ENCODE data around the gene VAMP2. TPM values are rescaled to one million over a fixed set of nuclear protein-coding genes. Genes with fewer than 3 reads are reported as not detected.

The VAMP2 gene, protein sequence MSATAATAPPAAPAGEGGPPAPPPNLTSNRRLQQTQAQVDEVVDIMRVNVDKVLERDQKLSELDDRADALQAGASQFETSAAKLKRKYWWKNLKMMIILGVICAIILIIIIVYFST
- polyA plus RNA-seq (ENCODE audit: insufficient read depth in 1 of 5, insufficient read length in 5 of 5, low replicate concordance in 1 of 5): 100 to 1,000 TPM in 3 of 5 donors, 10 to 100 TPM in 2; 82.8 to 114 (median 104) TPM
- long read RNA-seq, donor 1, transcript VAMP2-203 (4 exons, 557 nt): minor isoform, 14 of 67 reads
- long read RNA-seq, donor 1, transcript VAMP2-201 (5 exons, 2,153 nt): major isoform, 38 of 67 reads
- long read RNA-seq, donor 1, partial matches to known transcripts: 14 of 67 reads
- long read RNA-seq, donor 1, other reads (novel, unspliced or antisense): 0 of 67 reads
- long read RNA-seq, donor 2, transcript VAMP2-201 (5 exons, 2,153 nt): major isoform, 25 of 27 reads
- long read RNA-seq, donor 2, partial matches to known transcripts: 0 of 27 reads
- long read RNA-seq, donor 2, other reads (novel, unspliced or antisense): 0 of 27 reads
- long read RNA-seq, donor 3, transcript VAMP2-203 (4 exons, 557 nt): minor isoform, 7 of 51 reads
- long read RNA-seq, donor 3, transcript VAMP2-201 (5 exons, 2,153 nt): major isoform, 32 of 51 reads
- long read RNA-seq, donor 3, partial matches to known transcripts: 12 of 51 reads
- long read RNA-seq, donor 3, other reads (novel, unspliced or antisense): 0 of 51 reads
- long read RNA-seq, donor 4, transcript VAMP2-201 (5 exons, 2,153 nt): major isoform, 24 of 36 reads
- long read RNA-seq, donor 4, partial matches to known transcripts: 5 of 36 reads
- long read RNA-seq, donor 4, other reads (novel, unspliced or antisense): 0 of 36 reads
- long read RNA-seq, donor 5, transcript VAMP2-201 (5 exons, 2,153 nt): major isoform, 57 of 158 reads
- long read RNA-seq, donor 5, partial matches to known transcripts: 98 of 158 reads
- long read RNA-seq, donor 5, other reads (novel, unspliced or antisense): 0 of 158 reads
- long read RNA-seq, donor 6, transcript VAMP2-201 (5 exons, 2,153 nt): major isoform, 56 of 81 reads
- long read RNA-seq, donor 6, transcript VAMP2-203 (4 exons, 557 nt): minor isoform, 11 of 81 reads
- long read RNA-seq, donor 6, partial matches to known transcripts: 12 of 81 reads
- long read RNA-seq, donor 6, other reads (novel, unspliced or antisense): 0 of 81 reads
- long read RNA-seq, donor 7, transcript VAMP2-201 (5 exons, 2,153 nt): major isoform, 46 of 66 reads
- long read RNA-seq, donor 7, partial matches to known transcripts: 17 of 66 reads
- long read RNA-seq, donor 7, other reads (novel, unspliced or antisense): 0 of 66 reads
- long read RNA-seq, donor 8, transcript VAMP2-201 (5 exons, 2,153 nt): major isoform, 15 of 60 reads
- long read RNA-seq, donor 8, transcript VAMP2-203 (4 exons, 557 nt): minor isoform, 5 of 60 reads
- long read RNA-seq, donor 8, partial matches to known transcripts: 40 of 60 reads
- long read RNA-seq, donor 8, other reads (novel, unspliced or antisense): 0 of 60 reads

DNA sequence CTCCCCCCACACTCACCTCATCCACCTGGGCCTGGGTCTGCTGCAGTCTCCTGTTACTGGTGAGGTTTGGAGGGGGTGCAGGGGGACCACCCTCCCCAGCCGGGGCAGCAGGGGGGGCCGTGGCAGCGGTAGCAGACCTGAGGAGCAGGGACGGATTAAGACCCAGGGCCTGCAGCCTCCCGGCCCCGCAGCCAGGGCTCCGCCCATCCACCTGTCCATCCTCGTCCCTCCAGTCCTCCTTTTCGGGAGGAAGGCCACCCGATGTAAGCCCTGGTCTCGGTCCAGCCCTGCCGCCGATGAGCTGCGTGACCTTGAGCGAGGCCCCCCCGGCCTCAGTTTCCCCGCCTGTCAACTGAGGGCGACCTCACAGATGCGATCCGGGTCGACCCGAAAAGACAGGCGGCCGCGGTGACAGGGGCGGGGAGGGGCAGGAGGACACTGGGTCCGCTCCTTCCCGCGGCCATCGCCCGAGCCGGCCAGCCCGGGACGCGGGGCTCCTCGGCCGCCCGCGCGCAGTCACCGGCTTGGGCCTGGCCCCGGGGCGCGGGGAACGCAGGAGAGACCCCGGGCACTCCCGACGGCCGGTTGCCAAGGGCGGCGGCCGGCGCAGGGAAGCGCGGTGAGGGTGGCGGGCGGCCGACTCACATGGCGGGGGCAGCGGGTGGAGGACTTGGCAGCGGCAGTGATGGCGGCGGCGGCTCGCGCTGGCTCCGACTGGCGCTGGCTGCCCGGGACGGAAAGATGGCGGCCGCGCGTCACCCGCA lies at the start of gene VAMP2:
Gene VAMP2 (minus strand): TSS at position 716 of the 764 bp plus-strand sequence. CDS start 69 bp downstream, at position 647.
- DNase-seq: peak in 1 of 2 donors; percentile 76

DNA sequence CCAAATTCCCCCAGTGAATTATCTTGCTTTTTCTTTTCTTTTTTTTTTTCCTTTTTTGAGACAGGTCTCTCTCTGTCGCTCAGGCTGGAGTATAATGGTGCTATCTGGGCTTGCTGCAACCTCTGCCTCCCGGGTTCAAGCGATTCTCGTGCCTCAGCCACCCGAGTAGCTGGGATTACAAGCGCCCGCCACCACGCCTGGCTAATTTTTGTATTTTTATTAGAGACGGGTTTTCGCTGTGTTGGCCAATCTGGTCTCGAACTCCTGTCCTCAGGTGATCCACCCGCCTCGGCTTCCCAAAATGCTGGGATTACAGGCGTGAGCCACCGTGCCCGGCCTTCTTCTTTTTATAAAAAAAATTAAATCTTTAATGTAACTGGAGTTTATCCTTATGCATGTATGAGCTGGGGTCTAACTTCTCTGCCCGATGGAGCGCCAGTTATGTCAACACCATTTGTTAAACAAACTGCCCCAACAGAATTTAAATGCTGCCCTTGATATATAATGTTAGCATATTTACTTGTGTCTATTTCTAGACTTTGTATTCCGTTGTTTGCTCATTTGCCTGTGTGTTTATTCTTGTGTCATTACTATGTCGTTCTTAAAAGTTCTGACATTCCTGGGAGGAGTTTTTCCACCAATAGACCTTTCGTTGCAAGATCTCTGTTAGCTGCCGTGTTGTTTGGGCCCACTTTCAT lies 48.2 kb upstream of the VAMP2 start:
- DNase-seq: no peak

DNA sequence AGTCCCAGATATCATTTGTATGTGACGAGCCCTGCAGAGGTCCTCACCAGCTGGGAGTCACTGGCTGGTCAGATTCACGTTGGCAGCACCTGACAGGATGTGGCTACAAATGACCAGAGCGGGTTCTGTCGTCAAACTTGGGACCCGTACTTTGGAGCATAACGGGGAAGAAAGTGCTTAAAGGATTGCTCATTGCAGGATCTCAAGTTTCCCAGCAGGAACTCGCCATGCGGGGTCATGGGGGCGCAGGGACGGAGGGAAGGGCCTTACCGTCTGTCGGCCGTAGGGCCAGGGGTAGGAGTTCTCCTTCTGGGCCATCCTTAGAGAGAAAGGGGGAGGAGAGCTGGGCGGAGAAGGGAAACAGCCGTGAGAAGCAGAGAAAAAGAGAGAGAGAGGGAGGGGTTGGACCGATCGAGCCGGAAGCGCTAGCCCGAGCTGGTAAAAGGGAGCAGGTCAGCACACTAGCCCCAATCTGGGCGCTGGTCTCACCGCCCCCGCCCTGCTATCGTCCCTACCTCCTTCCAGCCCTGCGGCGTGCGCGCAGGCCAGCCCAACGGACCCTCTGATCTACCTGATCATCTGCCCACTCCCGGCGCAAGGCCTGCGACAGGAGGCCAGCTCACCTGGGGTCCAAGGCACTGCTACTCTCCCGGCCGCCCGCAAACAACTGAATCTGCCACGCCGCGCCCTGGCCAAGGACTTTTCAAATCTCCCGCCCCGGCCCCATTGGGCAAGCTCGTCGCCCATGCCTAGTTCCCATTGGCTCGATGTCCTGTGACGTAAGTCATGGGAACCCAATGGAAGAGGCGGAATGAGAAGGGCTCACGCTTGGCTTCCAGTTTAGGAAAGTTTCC lies 47.4 kb upstream of the VAMP2 start, which contains the start of gene AURKB:
Gene AURKB (minus strand): TSS at position 669 of the 854 bp plus-strand sequence. CDS start 351 bp downstream, at position 318.
- peak; percentile 93 to 95 for DNase-seq

DNA sequence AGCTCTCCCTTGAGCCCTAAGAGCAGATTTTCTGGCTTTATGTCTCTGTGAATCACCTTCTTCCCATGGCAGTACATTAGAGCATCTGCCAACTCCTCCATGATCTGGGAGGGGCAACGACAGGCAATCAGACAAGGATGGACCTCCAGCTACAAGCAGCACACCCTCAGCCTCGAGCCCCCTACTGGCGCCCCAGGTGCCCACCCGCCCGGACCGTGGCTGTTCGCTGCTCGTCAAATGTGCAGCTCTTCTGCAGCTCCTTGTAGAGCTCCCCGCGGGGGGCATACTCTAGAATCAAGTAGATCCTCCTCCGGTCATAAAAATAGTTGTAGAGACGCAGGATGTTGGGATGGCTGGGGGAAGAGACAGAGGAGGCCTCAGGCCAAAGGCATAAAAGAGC lies 43.8 kb upstream of the VAMP2 start:
- no peak for DNase-seq

DNA sequence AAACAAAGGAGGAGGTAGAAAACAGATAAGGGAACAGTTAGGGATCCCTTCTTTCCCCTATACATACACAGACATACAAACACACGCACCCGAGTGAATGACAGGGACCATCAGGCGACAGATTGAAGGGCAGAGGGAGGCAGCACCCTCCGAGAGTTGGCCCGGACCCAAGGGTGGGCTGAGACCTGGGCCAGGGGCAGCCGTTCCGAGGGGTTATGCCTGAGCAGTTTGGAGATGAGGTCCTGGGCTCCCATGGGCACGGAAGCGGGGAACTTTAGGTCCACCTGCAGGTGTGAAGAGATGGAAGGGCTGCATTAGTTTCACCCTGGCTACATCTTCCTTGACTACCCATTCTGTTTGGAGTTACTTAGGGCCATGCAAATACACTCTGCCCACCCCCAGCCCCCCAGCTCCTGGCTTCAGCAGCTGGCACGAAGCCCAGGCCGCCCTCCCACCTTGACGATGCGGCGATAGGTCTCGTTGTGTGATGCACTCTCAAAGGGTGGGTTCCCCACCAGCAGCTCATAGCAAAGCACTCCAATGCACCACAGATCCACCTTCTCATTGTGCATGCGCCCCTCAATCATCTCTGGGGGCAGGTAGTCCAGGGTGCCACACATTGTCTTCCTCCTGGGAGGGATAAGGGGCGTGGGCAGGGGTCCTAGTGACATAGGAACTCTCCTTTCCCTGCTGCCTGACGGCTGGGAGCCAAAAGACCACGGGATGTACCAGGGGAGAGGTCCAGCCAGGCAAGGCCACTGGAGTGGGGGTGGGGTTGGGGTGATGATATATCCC lies 42.2 kb upstream of the VAMP2 start:
- no peak for DNase-seq

DNA sequence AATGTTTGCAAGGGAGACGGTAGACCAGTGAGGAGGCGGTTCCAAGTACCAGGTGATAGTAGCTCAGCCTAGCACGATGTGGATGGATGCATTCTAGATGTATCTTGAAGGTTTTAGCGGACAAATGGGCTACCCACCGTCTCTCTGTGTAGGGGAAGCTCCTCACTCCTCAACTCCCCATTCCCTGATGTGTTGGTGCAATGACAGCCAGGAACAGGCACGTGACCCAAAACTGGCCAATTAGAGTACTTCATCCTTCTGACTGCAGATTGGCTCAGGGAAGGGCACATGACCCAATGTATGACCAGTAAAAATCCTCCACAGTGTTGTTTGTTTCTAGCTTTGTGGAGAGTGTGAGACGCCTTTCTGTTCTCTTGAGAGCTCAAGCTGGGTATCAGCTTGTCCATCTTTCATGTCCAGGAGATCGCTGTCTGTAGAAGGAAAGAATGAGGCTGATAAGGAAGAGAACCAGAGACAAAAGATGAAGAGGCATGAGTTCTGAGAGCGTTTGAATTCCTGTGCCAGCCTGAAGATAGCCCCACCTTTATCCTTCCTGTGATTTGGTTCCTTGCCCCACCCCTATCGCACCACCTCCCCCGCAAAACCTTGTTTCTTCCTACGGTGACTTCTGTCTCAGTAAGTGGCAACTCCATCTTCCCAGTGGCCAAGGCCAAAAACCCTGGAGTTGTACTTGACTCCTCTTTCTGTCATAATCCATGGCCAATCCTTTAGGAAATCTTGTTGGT lies 29.5 kb upstream of the VAMP2 start:
- DNase-seq: peak; percentile 77 to 79

DNA sequence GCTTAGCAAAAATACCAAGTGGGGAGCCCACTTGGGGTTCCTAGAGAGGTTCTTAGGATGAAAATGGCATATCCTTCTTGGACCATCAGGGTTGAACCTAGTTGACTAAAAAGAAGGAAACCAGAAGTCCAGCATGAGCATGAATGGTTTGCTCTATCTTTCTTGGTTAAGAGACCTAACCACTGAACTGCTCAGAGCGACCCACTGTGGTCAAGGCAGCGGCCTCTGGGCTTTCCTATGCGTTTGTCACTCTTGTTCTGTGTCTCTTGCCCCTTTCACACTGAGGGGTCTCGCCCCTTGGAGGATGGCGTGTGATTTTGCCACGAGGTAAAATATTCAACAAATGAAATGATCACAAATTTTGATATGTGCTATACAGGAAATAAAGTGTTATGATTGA lies 27.8 kb upstream of the VAMP2 start:
- no peak for DNase-seq

DNA sequence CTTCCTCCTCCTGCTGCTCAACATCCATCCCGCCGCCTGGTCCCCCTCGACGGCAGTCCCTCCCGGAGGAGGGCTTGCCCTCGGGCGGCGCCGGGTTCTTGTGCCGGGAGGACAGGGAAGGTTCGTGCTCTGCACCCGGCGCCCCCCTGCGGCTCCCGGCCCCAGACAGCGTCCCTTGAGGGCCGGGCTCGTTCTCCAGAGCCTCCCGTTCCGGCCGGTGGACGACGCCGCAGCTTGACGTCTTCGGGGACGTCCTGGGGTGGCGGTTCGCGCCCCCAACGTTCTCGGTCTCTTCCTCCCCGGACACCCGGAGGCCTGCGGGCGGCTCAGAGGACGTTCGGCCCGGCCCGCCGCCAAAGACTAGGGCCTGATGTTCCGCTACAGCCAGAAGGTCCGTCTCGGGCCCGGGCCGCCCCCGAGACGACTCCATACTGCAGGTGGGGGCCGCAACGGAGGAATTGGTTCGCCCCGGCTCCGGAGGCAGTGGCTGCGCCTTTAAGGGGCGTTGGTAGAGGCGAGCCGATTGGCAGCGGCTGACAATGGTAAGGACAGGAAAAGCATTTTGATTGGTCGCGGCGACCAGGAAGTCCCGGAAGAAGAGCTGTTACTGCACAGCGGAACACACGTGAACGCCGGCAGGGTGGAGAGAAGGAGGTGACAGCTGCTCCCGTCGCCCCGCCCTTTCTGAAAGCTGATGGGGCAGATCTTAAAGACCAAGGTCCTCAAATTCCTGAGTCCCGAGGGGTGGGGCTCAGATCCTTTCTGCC lies 27.1 kb upstream of the VAMP2 start, which contains the start of gene BORCS6:
Gene BORCS6 (minus strand): TSS at position 470 of the 767 bp plus-strand sequence. CDS start 40 bp downstream, at position 430.
- peak; percentile 93 to 96 for DNase-seq

DNA sequence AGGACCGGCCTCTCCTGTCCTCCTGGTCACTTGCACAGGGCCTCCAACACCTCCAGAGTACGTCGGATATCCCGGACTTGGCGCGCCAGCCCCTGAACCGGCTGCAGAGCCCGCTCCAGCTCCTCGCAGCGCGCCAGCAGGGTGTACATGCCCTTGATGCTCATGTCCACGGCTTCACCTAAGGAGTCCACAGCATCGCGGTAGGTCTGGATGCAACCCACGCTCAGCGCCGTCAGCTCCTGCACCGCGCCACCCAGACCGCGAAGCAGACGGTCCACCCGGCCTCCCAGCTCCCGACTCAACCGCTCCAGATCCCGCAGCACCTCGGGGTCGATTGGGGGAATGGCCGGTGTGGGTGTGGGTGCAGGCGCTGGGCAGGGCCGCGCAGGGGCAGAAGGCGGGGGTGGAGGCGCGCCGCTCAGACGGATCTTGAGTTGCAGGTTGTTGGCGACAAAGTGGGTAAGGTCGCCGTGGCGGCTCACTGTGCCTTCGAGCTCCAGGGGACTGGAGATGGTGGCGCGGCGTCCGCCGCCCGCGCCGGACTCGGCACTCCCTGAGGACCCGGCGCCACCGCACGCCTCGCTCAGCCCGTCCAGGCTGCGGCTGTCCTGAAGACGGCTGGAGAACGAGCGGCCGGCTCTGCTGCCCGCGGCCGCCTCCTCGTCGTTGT lies 26.4 kb upstream of the VAMP2 start:
- no peak for DNase-seq

DNA sequence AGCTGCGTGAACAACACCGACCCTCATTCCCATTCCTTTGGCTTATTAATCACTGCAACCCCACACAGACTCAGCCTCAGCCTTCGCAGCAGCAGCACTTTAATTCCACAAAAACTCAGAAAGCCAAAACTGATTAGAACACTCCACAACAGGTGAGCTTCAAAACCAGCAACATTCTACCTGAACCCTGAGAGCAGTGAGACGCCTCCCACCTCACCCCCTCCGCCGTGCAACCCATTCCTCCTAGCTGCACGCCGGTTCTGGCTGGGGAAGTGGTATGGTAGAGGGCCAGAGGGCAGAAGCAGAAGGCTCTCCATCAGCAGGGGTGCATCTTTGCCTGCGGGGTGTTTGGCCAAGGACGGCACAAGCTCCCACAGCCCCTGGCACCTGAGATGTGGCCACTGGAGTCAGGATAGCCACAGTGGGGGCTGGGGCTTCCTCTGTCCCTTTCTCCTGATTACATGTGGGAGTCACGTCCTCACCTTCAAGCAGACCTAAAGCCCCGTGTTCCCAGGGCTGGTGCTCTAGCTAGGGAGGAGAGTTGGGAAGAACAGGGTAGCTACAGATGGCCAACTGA lies 25.6 kb upstream of the VAMP2 start:
- DNase-seq: no peak

DNA sequence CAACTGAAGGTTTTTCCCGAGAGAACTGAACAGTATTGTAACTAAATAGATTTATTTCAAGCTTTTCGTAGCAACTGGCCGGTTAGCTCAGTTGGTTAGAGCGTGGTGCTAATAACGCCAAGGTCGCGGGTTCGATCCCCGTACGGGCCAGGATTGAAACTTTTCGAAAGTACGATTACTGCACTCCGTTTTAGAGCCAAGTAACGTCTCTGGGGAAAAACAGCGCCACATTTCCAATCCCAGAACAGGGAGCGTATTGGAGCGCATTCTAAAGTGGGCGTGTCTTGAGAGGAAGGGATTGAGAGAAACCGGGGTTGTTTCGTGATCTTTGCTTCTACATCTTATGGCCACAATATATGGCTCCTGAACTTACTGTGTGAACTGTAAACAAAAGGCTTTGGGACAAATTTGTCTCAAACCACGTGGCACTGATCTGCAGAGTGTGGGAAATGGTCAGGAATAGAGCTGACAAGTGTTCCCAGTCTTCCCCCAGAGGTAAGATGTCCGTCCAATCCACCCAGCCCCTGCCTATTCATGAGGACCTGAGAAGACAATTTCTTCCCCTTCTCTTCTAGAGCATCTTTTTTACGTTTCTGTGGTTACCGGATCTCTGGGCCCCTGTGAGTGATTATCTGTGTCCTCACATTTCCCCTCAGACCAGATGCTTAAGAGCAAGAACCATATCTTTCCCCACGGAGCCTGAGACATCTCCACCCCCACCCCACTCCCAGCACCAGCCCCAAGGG lies 24.9 kb upstream of the VAMP2 start:
- DNase-seq: peak; percentile 94 to 97

DNA sequence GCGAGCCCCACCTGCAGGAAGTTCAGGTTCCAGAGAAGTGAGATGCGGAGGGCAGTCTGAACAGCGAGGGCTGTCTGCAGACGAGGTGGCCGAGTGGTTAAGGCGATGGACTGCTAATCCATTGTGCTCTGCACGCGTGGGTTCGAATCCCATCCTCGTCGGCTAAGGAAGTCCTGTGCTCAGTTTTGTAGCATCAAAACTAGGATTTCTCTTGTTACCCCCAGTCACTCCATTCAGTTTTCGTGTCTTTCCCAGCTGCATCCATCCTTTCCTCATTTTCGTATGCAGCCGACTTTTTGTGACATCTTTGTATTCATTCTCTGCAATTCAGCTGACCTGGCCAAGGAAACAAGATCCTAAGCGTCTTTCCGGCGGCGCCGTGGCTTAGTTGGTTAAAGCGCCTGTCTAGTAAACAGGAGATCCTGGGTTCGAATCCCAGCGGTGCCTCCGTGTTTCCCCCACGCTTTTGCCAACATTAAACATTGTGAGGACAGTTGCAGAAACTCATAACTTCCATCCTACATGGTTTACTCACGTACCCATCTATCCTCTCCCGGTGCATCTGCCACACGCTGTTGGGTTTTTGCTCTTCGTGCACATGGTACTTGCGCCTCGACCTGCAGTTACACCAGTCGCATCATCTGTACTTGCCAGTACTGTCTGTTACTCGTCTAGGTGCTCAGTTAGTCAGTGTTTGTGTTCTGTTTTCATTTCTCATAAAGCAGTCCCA lies 24.2 kb upstream of the VAMP2 start:
- DNase-seq: peak; percentile 91 to 96

DNA sequence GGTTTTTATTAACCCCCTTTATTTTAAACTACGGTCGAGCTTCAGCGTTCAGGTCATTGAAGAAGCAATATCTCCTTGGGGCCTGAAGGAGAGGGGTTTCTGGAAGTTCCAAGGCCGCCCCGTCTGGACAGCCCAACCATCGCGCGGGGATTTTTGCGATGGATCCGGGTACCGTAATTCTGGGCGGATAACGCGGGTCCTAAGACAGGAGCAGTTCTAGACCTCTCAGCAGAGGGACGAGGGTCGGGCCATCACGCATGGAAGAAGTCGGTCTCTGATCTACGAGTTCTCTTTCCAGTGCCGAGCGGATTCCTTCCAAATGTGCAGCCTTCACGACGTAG lies 23.7 kb upstream of the VAMP2 start:
- no peak for DNase-seq

Measured in right lung (tissue), 10 donors.